AG08396 (cell line): ENCODE results near the gene MYADM.

ENCODE experiments used
- DNase-seq: peaks from one replicate; pipeline ENCODE4 v3.0.0; 2012; ENCODE audit warnings: low spot score, mixed read lengths

MYADM gene

GRCh38 chr19:53915000-53915399, 47.3 kb downstream of the MYADM start:
- no peak for DNase-seq

GRCh38 chr19:53916004-53916403, 48.3 kb downstream of the MYADM start:
- DNase-seq = no peak

- DNase-seq = no peak
These were observed 49.7 kb downstream of the MYADM start for GRCh38 chr19:53917356-53917755.
